Coronary artery (tissue), 2 donors: Measurements from ENCODE around the gene IGHMBP2.

Experiments
- DNase-seq: peaks from one replicate; pipeline ENCODE4 v3.0.0-alpha.2; 2017; ENCODE audit warnings: low spot score
- H3K27ac ChIP-seq, 2 donors: fragments of 200-600 bp; sonication (generic); one replicate each; pipeline ENCODE4 v1.5.1; 2016 to 2019
- H3K4me3 ChIP-seq: fragments of 200-600 bp; sonication (generic); 2 replicates; pipeline ENCODE4 v1.5.1; 2016; ENCODE audit warnings: mild to moderate bottlenecking, moderate library complexity
- TF ChIP-seq, protein P1 (sequence below): fragments of 200-600 bp; sonication (generic); IDR thresholded peaks from one replicate; pipeline ENCODE4 v1.5.1; 2019; ENCODE audit warnings: antibody characterized with exemption

IGHMBP2 gene

GRCh38 chr11:68935066-68935465 is 31.4 kb downstream of the IGHMBP2 start:
- H3K27ac ChIP-seq = no peak overlapping the region
- no peak overlapping the region for H3K4me3 ChIP-seq
- DNase-seq = no peak
- TF ChIP-seq, protein P1, sequence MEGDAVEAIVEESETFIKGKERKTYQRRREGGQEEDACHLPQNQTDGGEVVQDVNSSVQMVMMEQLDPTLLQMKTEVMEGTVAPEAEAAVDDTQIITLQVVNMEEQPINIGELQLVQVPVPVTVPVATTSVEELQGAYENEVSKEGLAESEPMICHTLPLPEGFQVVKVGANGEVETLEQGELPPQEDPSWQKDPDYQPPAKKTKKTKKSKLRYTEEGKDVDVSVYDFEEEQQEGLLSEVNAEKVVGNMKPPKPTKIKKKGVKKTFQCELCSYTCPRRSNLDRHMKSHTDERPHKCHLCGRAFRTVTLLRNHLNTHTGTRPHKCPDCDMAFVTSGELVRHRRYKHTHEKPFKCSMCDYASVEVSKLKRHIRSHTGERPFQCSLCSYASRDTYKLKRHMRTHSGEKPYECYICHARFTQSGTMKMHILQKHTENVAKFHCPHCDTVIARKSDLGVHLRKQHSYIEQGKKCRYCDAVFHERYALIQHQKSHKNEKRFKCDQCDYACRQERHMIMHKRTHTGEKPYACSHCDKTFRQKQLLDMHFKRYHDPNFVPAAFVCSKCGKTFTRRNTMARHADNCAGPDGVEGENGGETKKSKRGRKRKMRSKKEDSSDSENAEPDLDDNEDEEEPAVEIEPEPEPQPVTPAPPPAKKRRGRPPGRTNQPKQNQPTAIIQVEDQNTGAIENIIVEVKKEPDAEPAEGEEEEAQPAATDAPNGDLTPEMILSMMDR = no peak

GRCh38 chr11:68935516-68936357 is 32.0 kb downstream of the IGHMBP2 start:
- TF ChIP-seq, protein P1 = no peak
- no peak for DNase-seq
- no peak overlapping the region for H3K27ac ChIP-seq
- H3K4me3 ChIP-seq = no peak overlapping the region

- H3K4me3 ChIP-seq = no peak overlapping the region
- no peak overlapping the region for H3K27ac ChIP-seq
- TF ChIP-seq, protein P1 = no peak
- DNase-seq = no peak
Measured at GRCh38 chr11:68936358-68936636, 32.6 kb downstream of the IGHMBP2 start.

DNA sequence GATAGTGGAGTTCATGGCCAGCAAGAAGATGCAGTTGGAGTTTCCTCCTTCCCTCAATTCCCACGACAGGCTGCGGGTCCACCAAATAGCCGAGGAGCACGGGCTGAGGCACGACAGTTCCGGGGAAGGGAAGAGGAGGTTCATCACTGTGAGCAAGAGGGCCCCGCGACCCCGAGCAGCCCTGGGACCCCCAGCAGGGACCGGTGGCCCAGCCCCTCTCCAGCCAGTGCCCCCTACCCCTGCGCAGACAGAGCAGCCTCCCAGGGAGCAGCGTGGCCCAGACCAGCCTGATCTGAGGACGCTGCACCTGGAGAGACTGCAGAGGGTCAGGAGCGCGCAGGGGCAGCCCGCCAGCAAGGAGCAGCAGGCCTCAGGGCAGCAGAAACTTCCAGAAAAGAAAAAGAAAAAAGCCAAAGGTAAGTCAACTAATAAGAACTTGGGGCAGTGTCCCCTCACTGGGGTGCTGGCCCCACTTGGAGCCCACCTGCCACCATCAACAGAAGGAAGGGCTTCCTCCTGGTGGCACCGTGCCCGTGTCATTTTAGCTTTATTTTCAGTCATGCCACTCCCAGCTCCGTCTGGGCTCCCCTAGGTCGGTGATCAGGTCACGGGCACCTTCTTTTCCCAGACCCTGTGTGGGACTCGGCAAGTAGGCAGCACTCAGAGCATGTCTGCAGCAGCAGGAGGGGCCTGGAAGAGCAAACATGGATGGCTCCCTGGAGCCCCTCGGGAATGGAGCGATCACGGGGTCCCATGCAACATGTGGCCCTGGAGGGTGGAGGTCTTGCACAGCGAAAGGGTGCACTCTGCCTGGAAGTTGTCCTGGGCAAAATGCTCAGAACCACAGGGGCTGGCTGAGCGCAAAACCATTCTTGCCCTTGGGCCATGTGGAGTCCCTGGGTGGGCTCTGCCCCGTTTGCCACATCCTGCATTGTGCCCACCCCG is 33.3 kb downstream of the IGHMBP2 start:
- DNase-seq = no peak
- Histone ChIP-seq H3K4me3 (no peak overlapping the region), H3K27ac (no peak overlapping the region)
- TF ChIP-seq, protein P1 = no peak

GRCh38 chr11:68938088-68938487 is 34.4 kb downstream of the IGHMBP2 start:
- DNase-seq = no peak
- TF ChIP-seq, protein P1 = no peak
- Histone ChIP-seq H3K27ac (no peak overlapping the region), H3K4me3 (no peak overlapping the region)

DNA sequence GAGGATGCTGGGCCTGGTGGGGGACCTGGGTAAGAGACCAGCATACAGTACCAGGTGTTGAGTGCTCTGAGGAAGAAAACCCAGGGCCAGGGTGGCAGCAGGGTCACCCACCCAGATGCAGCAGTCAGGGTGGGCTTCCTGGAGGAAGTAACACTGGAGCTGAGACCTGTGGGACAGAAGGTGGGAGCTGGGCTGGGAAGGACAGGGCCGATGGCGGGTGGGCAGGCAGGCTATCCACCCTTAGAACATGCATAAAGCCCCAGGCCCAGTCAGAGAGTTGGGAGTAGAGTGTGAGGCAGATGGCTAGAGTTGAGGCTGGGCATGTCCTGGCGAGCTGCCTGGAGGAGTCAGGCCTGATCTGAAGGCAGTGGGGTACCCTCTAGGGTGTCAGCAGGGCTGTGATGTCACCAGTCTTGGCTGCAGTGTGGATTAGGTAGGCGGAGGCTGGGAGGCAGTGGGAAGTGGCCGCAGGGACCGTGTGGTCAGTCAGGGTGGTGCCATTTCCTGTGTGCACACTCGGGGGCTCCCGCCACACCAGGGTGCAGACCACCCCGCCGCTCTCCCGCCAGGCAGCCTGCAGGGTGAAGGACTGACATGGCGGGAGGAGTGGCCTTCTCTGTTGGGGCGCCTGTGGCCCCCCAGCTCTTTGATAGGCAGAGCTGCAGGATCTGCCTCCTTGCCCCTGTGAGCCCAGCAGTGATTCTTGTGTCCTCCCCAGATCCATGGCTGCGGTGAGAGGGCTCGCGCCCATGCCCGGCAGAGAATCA is 35.3 kb downstream of the IGHMBP2 start:
- Histone ChIP-seq H3K27ac (peak overlapping the region in 1 of 2 donors; percentile 97), H3K4me3 (no peak overlapping the region)
- DNase-seq = no peak
- TF ChIP-seq, protein P1 = no peak
